IMR-90 (cell line): ENCODE results near the gene CHD6. TPM values are rescaled to one million over a fixed set of nuclear protein-coding genes. Genes with fewer than 3 reads are reported as not detected.

Experiments
- ATAC-seq: fragments of 200-7000 bp; cut with Tn5 transposase; 2 replicates; pipeline ENCODE4 v1.9.1; 2020; ENCODE audit warnings: low read depth, mild to moderate bottlenecking, moderate library complexity
- BruUV-seq: library from RNA; stranded (reverse); fragments of 400-500 nt; replicated peaks from 2 replicates; lab custom pipeline; 2021; lab: Mats Ljungman, UMichigan
- CTCF ChIA-PET: fragments of 300-600 bp; formaldehyde crosslinking; extraction: SDS; loops from one replicate; lab custom pipeline; 2021; ENCODE audit warnings: antibody characterized with exemption; lab: Yijun Ruan, JAX
- POLR2A ChIA-PET: fragments of 300-600 bp; sonication (Branson Sonifier 250); formaldehyde crosslinking; loops from one replicate; lab custom pipeline; 2022; ENCODE audit warnings: antibody characterized with exemption; ENCODE audit not compliant: unreplicated experiment; lab: Charles Lee
- DNase-seq: peaks from one replicate; pipeline ENCODE4 v3.0.0; 2013
- H2AFZ ChIP-seq: replicated peaks from 2 replicates; pipeline ENCODE3; 2013; ENCODE audit warnings: low read length, mild to moderate bottlenecking; ENCODE audit not compliant: poor library complexity
- H2AK5ac ChIP-seq: 2 replicates; pipeline ENCODE4 v1.6.1; 2013; ENCODE audit warnings: low read depth, low read length, inconsistent platforms
- H2AK9ac ChIP-seq: replicated peaks from 2 replicates; pipeline ENCODE3; 2013; ENCODE audit warnings: mild to moderate bottlenecking, low read depth, low read length, moderate library complexity; ENCODE audit not compliant: poor library complexity
- H2BK120ac ChIP-seq: 2 replicates; pipeline ENCODE4 v1.6.1; 2013; ENCODE audit warnings: low read depth, low read length, inconsistent platforms
- H2BK15ac ChIP-seq: 3 replicates; pipeline ENCODE4 v1.6.1; 2013; ENCODE audit warnings: low read depth, low read length, inconsistent platforms
- H2BK20ac ChIP-seq: 2 replicates; pipeline ENCODE4 v1.6.1; 2013; ENCODE audit warnings: low read depth, mild to moderate bottlenecking, inconsistent platforms, low read length, moderate library complexity
- H2BK5ac ChIP-seq: 2 replicates; pipeline ENCODE4 v1.6.1; 2013; ENCODE audit warnings: mild to moderate bottlenecking, low read depth, low read length, inconsistent platforms; ENCODE audit not compliant: poor library complexity, severe bottlenecking
- H3K14ac ChIP-seq: replicated peaks from 2 replicates; pipeline ENCODE4 v1.6.1; 2013; ENCODE audit warnings: low read depth, low read length, inconsistent platforms
- H3K18ac ChIP-seq: 2 replicates; pipeline ENCODE4 v1.6.1; 2013; ENCODE audit warnings: low read depth, low read length, control low read depth
- H3K23ac ChIP-seq: 2 replicates; pipeline ENCODE4 v1.6.1; 2013; ENCODE audit warnings: low read depth, low read length, inconsistent platforms
- H3K27ac ChIP-seq: 2 replicates; pipeline ENCODE4 v1.5.1; 2013; ENCODE audit warnings: mild to moderate bottlenecking, control low read depth, low read length; ENCODE audit not compliant: insufficient read depth
- H3K27me3 ChIP-seq: 2 replicates; pipeline ENCODE4 v1.6.1; 2013; ENCODE audit warnings: low read length; ENCODE audit not compliant: control insufficient read depth, insufficient read depth
- H3K36me3 ChIP-seq: 2 replicates; pipeline ENCODE4 v1.6.1; 2013; ENCODE audit warnings: low read length, mixed read lengths; ENCODE audit not compliant: control insufficient read depth, insufficient read depth
- H3K4ac ChIP-seq: 2 replicates; pipeline ENCODE4 v1.6.1; 2013; ENCODE audit warnings: low read depth, low read length, inconsistent platforms
- H3K4me1 ChIP-seq: 2 replicates; pipeline ENCODE4 v1.6.1; 2013; ENCODE audit warnings: low read length, mixed read lengths; ENCODE audit not compliant: control insufficient read depth, insufficient read depth
- H3K4me2 ChIP-seq: 2 replicates; pipeline ENCODE4 v1.6.1; 2013; ENCODE audit warnings: low read depth, mild to moderate bottlenecking, control low read depth, low read length, moderate library complexity
- H3K4me3 ChIP-seq: 2 replicates; pipeline ENCODE4 v1.5.1; 2013; ENCODE audit warnings: low read depth, mild to moderate bottlenecking, control low read depth, low read length, moderate library complexity; ENCODE audit not compliant: insufficient read depth
- H3K56ac ChIP-seq: 2 replicates; pipeline ENCODE4 v1.6.1; 2013; ENCODE audit warnings: low read length, inconsistent platforms; ENCODE audit not compliant: insufficient read depth; ENCODE audit errors: extremely low read depth
- H3K79me1 ChIP-seq, 2 experiments: 2 replicates each; pipeline ENCODE4 v1.6.1; 2013; ENCODE audit warnings: low read length in 2 of 2, inconsistent platforms in 1 of 2, low read depth in 1 of 2
- H3K9ac ChIP-seq: 2 replicates; pipeline ENCODE4 v1.6.1; 2013; ENCODE audit warnings: low read depth, low read length, control low read depth
- H3K9me1 ChIP-seq: 2 replicates; pipeline ENCODE4 v1.6.1; 2013; ENCODE audit warnings: low read length, inconsistent platforms; ENCODE audit not compliant: insufficient read depth
- H3K9me3 ChIP-seq: 2 replicates; pipeline ENCODE4 v1.6.1; 2013; ENCODE audit warnings: low read length; ENCODE audit not compliant: control insufficient read depth, insufficient read depth
- H4K20me1 ChIP-seq: 2 replicates; pipeline ENCODE4 v1.6.1; 2013; ENCODE audit warnings: low read length, inconsistent platforms; ENCODE audit not compliant: insufficient read depth
- H4K5ac ChIP-seq: 2 replicates; pipeline ENCODE4 v1.6.1; 2013; ENCODE audit warnings: mild to moderate bottlenecking, low read depth, low read length, control low read depth
- H4K8ac ChIP-seq, 2 experiments: 2 replicates each; pipeline ENCODE4 v1.6.1; 2013; ENCODE audit warnings: low read depth in 2 of 2, low read length in 2 of 2, control low read depth in 1 of 2, inconsistent platforms in 1 of 2
- H4K91ac ChIP-seq: 2 replicates; pipeline ENCODE4 v1.6.1; 2013; ENCODE audit warnings: low read depth, low read length, inconsistent platforms; ENCODE audit not compliant: insufficient read depth
- BHLHE40 ChIP-seq: fragments of 150-350 bp; IDR thresholded peaks from 2 replicates; pipeline ENCODE4 v1.6.1; 2016; ENCODE audit warnings: mild to moderate bottlenecking, low read depth, low read length
- CEBPB ChIP-seq: IDR thresholded peaks from 2 replicates; pipeline ENCODE4 v1.6.1; 2012; ENCODE audit warnings: low read depth, low read length, improper control_type of control experiment
- CHD1 ChIP-seq: IDR thresholded peaks from 2 replicates; pipeline ENCODE4 v1.6.1; 2012; ENCODE audit warnings: low read depth, low read length, improper control_type of control experiment
- FOS ChIP-seq: fragments of 150-350 bp; IDR thresholded peaks from 2 replicates; pipeline ENCODE4 v1.6.1; 2016; ENCODE audit warnings: low read depth, low read length
- MAFK ChIP-seq: IDR thresholded peaks from 2 replicates; pipeline ENCODE4 v1.6.1; 2012; ENCODE audit warnings: low read depth, low read length, improper control_type of control experiment
- MAZ ChIP-seq: IDR thresholded peaks from 2 replicates; pipeline ENCODE4 v1.6.1; 2012; ENCODE audit warnings: low read depth, mild to moderate bottlenecking, low read length, improper control_type of control experiment, moderate library complexity, borderline replicate concordance
- MXI1 ChIP-seq: IDR thresholded peaks from 2 replicates; pipeline ENCODE4 v1.6.1; 2012; ENCODE audit warnings: low read depth, mild to moderate bottlenecking, low read length, moderate library complexity, borderline replicate concordance
- NFE2L2 ChIP-seq: fragments of 150-350 bp; IDR thresholded peaks from 2 replicates; pipeline ENCODE4 v1.6.1; 2016; ENCODE audit warnings: low read depth, mild to moderate bottlenecking, low read length
- POLR2A ChIP-seq: IDR thresholded peaks from 2 replicates; pipeline ENCODE4 v1.6.1; 2012; ENCODE audit warnings: mild to moderate bottlenecking, low read depth, low read length
- RAD21 ChIP-seq: IDR thresholded peaks from 2 replicates; pipeline ENCODE4 v1.6.1; 2012; ENCODE audit warnings: low read length, improper control_type of control experiment
- RCOR1 ChIP-seq: IDR thresholded peaks from 2 replicates; pipeline ENCODE4 v1.6.1; 2012; ENCODE audit warnings: mild to moderate bottlenecking, low read length, improper control_type of control experiment; ENCODE audit not compliant: insufficient replicate concordance
- RFX5 ChIP-seq: IDR thresholded peaks from 2 replicates; pipeline ENCODE4 v1.8.0; 2012; ENCODE audit warnings: low read depth, mild to moderate bottlenecking, low read length, moderate library complexity
- SMC3 ChIP-seq: fragments of 150-350 bp; IDR thresholded peaks from 2 replicates; pipeline ENCODE4 v1.6.1; 2016; ENCODE audit warnings: low read depth, mild to moderate bottlenecking, antibody characterized with exemption, low read length, moderate library complexity
- WGBS, 2 experiments: methylation state at CpG; one replicate each; pipeline versions ENCODE4 v1.1.5 to v1.1.7; 2013; ENCODE audit warnings: missing lambda C conversion rate in 2 of 2; ENCODE audit not compliant: insufficient read length in 1 of 2; ENCODE audit errors: extremely low coverage in 2 of 2; 5-methylcytosine and 5-hydroxymethylcytosine counted together
- dilution Hi-C: fragments of 300-500 bp; cut with HindIII; formaldehyde crosslinking; loops from one replicate; pipeline ENCODE4 v1.14.3; 2018; ENCODE audit warnings: low sequenced_read_pairs; ENCODE audit not compliant: unreplicated experiment
- in situ Hi-C: fragments of 300-500 bp; cut with MboI; formaldehyde crosslinking; loops from 3 replicates; pipeline ENCODE4 v1.14.3; 2019; ENCODE audit warnings: low sequenced_read_pairs, inconsistent platforms, mixed read lengths
- intact Hi-C: fragments of 100-400 bp; cut with micrococcal nuclease; formaldehyde crosslinking; loops from 2 replicates; pipeline ENCODE4 v1.10.0; 2022
- polyA plus RNA-seq, 3 experiments: library from polyadenylated mRNA; depleted of rRNA; stranded (reverse); fragments of >200 nt; gene quantifications; 2 replicates each; pipeline ENCODE4 v1.2.3, GENCODE V29; 2012; ENCODE audit warnings: low replicate concordance in 1 of 3
- total RNA-seq: library from RNA; depleted of rRNA; stranded (reverse); fragments of >200 nt; gene quantifications from 2 replicates; pipeline ENCODE4 v1.2.3, GENCODE V29; 2012
- TF ChIP-seq, protein P1 (sequence below): conservative IDR thresholded peaks from 2 replicates; pipeline ENCODE4 v1.5.1; 2012; ENCODE audit warnings: mild to moderate bottlenecking, low read depth, low read length, improper control_type of control experiment
- TF ChIP-seq, protein P2 (sequence below): fragments of 150-350 bp; IDR thresholded peaks from 2 replicates; pipeline ENCODE4 v1.6.1; 2017; ENCODE audit warnings: mild to moderate bottlenecking, antibody characterized with exemption, low read length, low read depth
- TF ChIP-seq, protein P3 (sequence below): fragments of 150-350 bp; IDR thresholded peaks from 2 replicates; pipeline ENCODE4 v1.6.1; 2016; ENCODE audit warnings: low read depth, mild to moderate bottlenecking, low read length, moderate library complexity, borderline replicate concordance

The CHD6 gene
- total and polyA plus RNA-seq, 2 of the 4 experiments (the other 2 are of a cell fraction): 8.8 to 26.7 TPM

DNA sequence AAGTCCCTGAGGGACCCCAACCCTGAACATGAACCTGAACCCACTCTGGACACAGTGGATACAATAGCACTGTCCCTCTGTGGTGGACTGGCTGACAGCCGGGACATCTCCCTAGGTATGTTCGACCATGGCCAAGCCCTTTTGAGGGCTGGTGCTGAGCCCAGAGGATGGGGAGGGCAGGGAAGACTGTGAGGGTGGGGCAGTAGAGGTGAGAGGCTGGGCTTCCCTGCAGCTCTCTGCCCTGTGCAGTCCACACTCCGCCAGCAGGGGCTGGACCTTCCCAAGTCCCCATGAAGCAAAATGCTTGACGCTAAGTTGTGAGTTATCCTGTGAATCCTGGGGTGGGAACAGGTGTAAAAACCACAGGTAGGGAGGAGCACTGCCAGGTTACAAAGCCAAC lies 266.1 kb downstream of the CHD6 start:
- Histone ChIP-seq H3K4me1 (peaks cover 6% of the 10 kb centered on the region; the same call in 1 of the 2 replicates), H3K4me2 (no peak overlapping the region), H4K5ac (no peak overlapping the region), H2BK20ac (no peak overlapping the region), H2BK15ac (no peak overlapping the region), H3K18ac (no peak overlapping the region), H2BK120ac (no peak overlapping the region), H3K27me3 (no peaks in the 10 kb centered on the region), H3K27ac (no peak overlapping the region), H3K9ac (no peak overlapping the region), H3K9me3 (no peaks in the 10 kb centered on the region), H3K56ac (no peak overlapping the region), H2AK5ac (no peak overlapping the region), H3K14ac (no peak overlapping the region), H3K79me1 (no peaks in the 10 kb centered on the region), H4K20me1 (no peaks in the 10 kb centered on the region), H3K4ac (no peak overlapping the region), H3K4me3 (no peak overlapping the region), H3K23ac (no peak overlapping the region), H4K8ac (no peak overlapping the region), H4K91ac (no peak overlapping the region), H2AK9ac (no peak overlapping the region), H3K9me1 (no peaks in the 10 kb centered on the region; the same call in 1 of the 2 replicates), H2BK5ac (no peak overlapping the region), H2AFZ (no peak overlapping the region), H3K36me3 (no peaks in the 10 kb centered on the region; the same call in 1 of the 2 replicates)
- TF ChIP-seq RFX5 (no peak), NFE2L2 (no peak), FOS (no peak), MAZ (no peak), CEBPB (no peak), SMC3 (no peak), RCOR1 (no peak), CHD1 (no peak), MAFK (no peak), POLR2A (no peak), MXI1 (no peak), BHLHE40 (no peak), RAD21 (no peak)
- TF ChIP-seq, protein P1, sequence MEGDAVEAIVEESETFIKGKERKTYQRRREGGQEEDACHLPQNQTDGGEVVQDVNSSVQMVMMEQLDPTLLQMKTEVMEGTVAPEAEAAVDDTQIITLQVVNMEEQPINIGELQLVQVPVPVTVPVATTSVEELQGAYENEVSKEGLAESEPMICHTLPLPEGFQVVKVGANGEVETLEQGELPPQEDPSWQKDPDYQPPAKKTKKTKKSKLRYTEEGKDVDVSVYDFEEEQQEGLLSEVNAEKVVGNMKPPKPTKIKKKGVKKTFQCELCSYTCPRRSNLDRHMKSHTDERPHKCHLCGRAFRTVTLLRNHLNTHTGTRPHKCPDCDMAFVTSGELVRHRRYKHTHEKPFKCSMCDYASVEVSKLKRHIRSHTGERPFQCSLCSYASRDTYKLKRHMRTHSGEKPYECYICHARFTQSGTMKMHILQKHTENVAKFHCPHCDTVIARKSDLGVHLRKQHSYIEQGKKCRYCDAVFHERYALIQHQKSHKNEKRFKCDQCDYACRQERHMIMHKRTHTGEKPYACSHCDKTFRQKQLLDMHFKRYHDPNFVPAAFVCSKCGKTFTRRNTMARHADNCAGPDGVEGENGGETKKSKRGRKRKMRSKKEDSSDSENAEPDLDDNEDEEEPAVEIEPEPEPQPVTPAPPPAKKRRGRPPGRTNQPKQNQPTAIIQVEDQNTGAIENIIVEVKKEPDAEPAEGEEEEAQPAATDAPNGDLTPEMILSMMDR: no peak; the same call in 1 of the 2 replicates
- TF ChIP-seq, protein P2, sequence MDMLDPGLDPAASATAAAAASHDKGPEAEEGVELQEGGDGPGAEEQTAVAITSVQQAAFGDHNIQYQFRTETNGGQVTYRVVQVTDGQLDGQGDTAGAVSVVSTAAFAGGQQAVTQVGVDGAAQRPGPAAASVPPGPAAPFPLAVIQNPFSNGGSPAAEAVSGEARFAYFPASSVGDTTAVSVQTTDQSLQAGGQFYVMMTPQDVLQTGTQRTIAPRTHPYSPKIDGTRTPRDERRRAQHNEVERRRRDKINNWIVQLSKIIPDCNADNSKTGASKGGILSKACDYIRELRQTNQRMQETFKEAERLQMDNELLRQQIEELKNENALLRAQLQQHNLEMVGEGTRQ: no peak
- TF ChIP-seq, protein P3, sequence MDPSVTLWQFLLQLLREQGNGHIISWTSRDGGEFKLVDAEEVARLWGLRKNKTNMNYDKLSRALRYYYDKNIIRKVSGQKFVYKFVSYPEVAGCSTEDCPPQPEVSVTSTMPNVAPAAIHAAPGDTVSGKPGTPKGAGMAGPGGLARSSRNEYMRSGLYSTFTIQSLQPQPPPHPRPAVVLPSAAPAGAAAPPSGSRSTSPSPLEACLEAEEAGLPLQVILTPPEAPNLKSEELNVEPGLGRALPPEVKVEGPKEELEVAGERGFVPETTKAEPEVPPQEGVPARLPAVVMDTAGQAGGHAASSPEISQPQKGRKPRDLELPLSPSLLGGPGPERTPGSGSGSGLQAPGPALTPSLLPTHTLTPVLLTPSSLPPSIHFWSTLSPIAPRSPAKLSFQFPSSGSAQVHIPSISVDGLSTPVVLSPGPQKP: no peak
- ChIA-PET CTCF (no interaction called here), POLR2A (no interaction called here)
- intact Hi-C loops (no loop called here), in situ Hi-C loops (no loop called here), dilution Hi-C loops (no loop called here)
- WGBS, 2 experiments: 71% methylated on average over 1 of the region's 4 CpGs; no CpG with 5 or more reads in 1 of the 2 experiments
- ATAC-seq (no peak), DNase-seq (no peak)
- no TSS peak for BruUV-seq
